ENCODE measurements around the gene ACTR2.

GRCh38 chr2:65213035-65213434, 14.6 kb upstream of the ACTR2 start:
- TF ChIP-seq CTCF (IDR thresholded peaks at IDR 0.05 in 2 of 3, conservative IDR thresholded peaks at IDR 0.05 in 1 of 3; ENCODE audit: borderline replicate concordance in 1 of 3, insufficient read depth in 1 of 3, low read depth in 2 of 3, low read length in 2 of 3) (no peak), EZH2 (IDR thresholded peaks at IDR 0.05) (no peak), SIN3A (IDR thresholded peaks at IDR 0.05; ENCODE audit: low read depth) (no peak), JUND (IDR thresholded peaks at IDR 0.05) (no peak), SP1 (IDR thresholded peaks at IDR 0.05; ENCODE audit: low read depth) (no peak), EZH2phosphoT487 (IDR thresholded peaks at IDR 0.05; ENCODE audit: borderline replicate concordance) (no peak), ELF1 (IDR thresholded peaks at IDR 0.05; ENCODE audit: borderline replicate concordance, low read depth) (no peak), POLR2A (IDR thresholded peaks at IDR 0.05; ENCODE audit: borderline replicate concordance, extremely low read depth, insufficient read depth, insufficient read length) (no peak), RAD21 (IDR thresholded peaks at IDR 0.05; ENCODE audit: low read depth) (no peak)
